ENCODE data around the gene BCLAF1.

BCLAF1 gene

GRCh38 chr6:136210398-136211165 lies 79.1 kb downstream of the BCLAF1 start:
- H3K36me3 ChIP-seq (ENCODE audit: insufficient read depth, low read length) = no peaks in the 10 kb centered on the region
- H3K79me2 ChIP-seq (ENCODE audit: insufficient read depth, low read length) = no peaks in the 10 kb centered on the region
- no peak overlapping the region for H3K4me3 ChIP-seq (ENCODE audit: low read depth in 1 of 2, low read length in 2 of 2)
- DNase-seq = no peak
- H3K4me1 ChIP-seq (ENCODE audit: insufficient read depth, low read length) = no peaks in the 10 kb centered on the region
- H3K27ac ChIP-seq (ENCODE audit: low read length) = no peak overlapping the region
- H3K9ac ChIP-seq (ENCODE audit: low read depth, low read length) = no peak overlapping the region
- H2AFZ ChIP-seq (ENCODE audit: low read depth, low read length) = no peak overlapping the region
- no peaks in the 10 kb centered on the region for H4K20me1 ChIP-seq (ENCODE audit: insufficient read depth, low read length)
- H3K4me2 ChIP-seq (ENCODE audit: insufficient read depth, low read length) = no peak overlapping the region
- ATAC-seq (ENCODE audit: insufficient read depth, low read depth) = no peak
- H3K27me3 ChIP-seq (ENCODE audit: insufficient read depth, low read length, poor library complexity) = no peaks in the 10 kb centered on the region
- no peaks in the 10 kb centered on the region for H3K9me3 ChIP-seq (ENCODE audit: insufficient read depth, low read length, severe bottlenecking)
- no peak for TF ChIP-seq CTCF (IDR thresholded peaks at IDR 0.05; ENCODE audit: borderline replicate concordance, extremely low read depth, low read length, poor library complexity, severe bottlenecking)
- no peak for TF ChIP-seq EZH2 (IDR thresholded peaks at IDR 0.05; ENCODE audit: borderline replicate concordance, low read depth, low read length, severe bottlenecking)

- H3K4me2 ChIP-seq (ENCODE audit: insufficient read depth, low read length) = no peak overlapping the region
- H2AFZ ChIP-seq (ENCODE audit: low read depth, low read length) = no peak overlapping the region
- DNase-seq = no peak
Observed at GRCh38 chr6:136209496-136209895, 80.2 kb downstream of the BCLAF1 start.

GRCh38 chr6:136208783-136209182 lies 80.9 kb downstream of the BCLAF1 start:
- Histone ChIP-seq H3K4me1 (ENCODE audit: insufficient read depth, low read length) (no peaks in the 10 kb centered on the region), H3K27ac (ENCODE audit: low read length) (no peak overlapping the region), H3K36me3 (ENCODE audit: insufficient read depth, low read length) (no peaks in the 10 kb centered on the region), H3K4me3 (ENCODE audit: low read depth in 1 of 2, low read length in 2 of 2) (no peak overlapping the region), H2AFZ (ENCODE audit: low read depth, low read length) (no peak overlapping the region), H3K27me3 (ENCODE audit: insufficient read depth, low read length, poor library complexity) (no peaks in the 10 kb centered on the region), H4K20me1 (ENCODE audit: insufficient read depth, low read length) (no peaks in the 10 kb centered on the region), H3K4me2 (ENCODE audit: insufficient read depth, low read length) (no peak overlapping the region), H3K79me2 (ENCODE audit: insufficient read depth, low read length) (no peaks in the 10 kb centered on the region), H3K9ac (ENCODE audit: low read depth, low read length) (no peak overlapping the region), H3K9me3 (ENCODE audit: insufficient read depth, low read length, severe bottlenecking) (no peaks in the 10 kb centered on the region)
- ATAC-seq (ENCODE audit: insufficient read depth, low read depth) (no peak), DNase-seq (no peak)
- TF ChIP-seq CTCF (IDR thresholded peaks at IDR 0.05; ENCODE audit: borderline replicate concordance, extremely low read depth, low read length, poor library complexity, severe bottlenecking) = no peak
- no peak for TF ChIP-seq EZH2 (IDR thresholded peaks at IDR 0.05; ENCODE audit: borderline replicate concordance, low read depth, low read length, severe bottlenecking)

More at GRCh38 chr6:136209496-136209895, 80.2 kb downstream of the BCLAF1 start:
- Histone ChIP-seq H3K79me2 (ENCODE audit: insufficient read depth, low read length) (no peaks in the 10 kb centered on the region), H4K20me1 (ENCODE audit: insufficient read depth, low read length) (no peaks in the 10 kb centered on the region), H3K36me3 (ENCODE audit: insufficient read depth, low read length) (no peaks in the 10 kb centered on the region), H3K9ac (ENCODE audit: low read depth, low read length) (no peak overlapping the region), H3K9me3 (ENCODE audit: insufficient read depth, low read length, severe bottlenecking) (no peaks in the 10 kb centered on the region), H3K27ac (ENCODE audit: low read length) (no peak overlapping the region), H3K27me3 (ENCODE audit: insufficient read depth, low read length, poor library complexity) (no peaks in the 10 kb centered on the region), H3K4me3 (ENCODE audit: low read depth in 1 of 2, low read length in 2 of 2) (no peak overlapping the region), H3K4me1 (ENCODE audit: insufficient read depth, low read length) (no peaks in the 10 kb centered on the region)
- TF ChIP-seq EZH2 (IDR thresholded peaks at IDR 0.05; ENCODE audit: borderline replicate concordance, low read depth, low read length, severe bottlenecking) (no peak), CTCF (IDR thresholded peaks at IDR 0.05; ENCODE audit: borderline replicate concordance, extremely low read depth, low read length, poor library complexity, severe bottlenecking) (no peak)
- ATAC-seq (ENCODE audit: insufficient read depth, low read depth) = no peak

All from DND-41 (cell line).